Measurements from ENCODE around the gene PTPRG. TPM values are rescaled to one million over a fixed set of nuclear protein-coding genes. Genes with fewer than 3 reads are reported as not detected.

The PTPRG gene
- total and polyA plus RNA-seq, 2 donors (not counting 1 experiment from before 2014, with no cell fraction given): 67.0 to 97.9 TPM

DNA sequence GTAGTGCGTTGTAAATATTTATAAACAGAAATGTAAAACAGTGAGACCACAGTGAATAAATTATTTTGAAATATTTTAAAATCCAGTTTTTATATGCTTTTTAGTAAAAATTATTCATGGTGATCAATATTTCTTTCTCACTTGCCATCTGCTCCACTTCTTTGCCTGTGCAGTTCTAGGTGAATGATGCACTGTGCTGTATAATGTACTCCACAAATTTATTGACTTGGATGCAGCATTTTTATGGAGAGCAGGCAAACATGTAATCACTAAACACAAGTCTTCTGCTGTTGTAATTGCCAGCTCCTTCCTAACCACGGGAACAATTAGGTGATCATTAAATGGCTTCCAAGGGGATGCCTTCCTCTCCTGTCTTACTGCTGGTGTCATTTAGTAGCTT, 395.9 kb downstream of the PTPRG start:
- H3K79me2 ChIP-seq (ENCODE audit: control insufficient read depth, insufficient read depth, low read length): no peaks in the 10 kb centered on the region
- H3K9ac ChIP-seq (ENCODE audit: insufficient read depth, low read length): no peak overlapping the region

DNA sequence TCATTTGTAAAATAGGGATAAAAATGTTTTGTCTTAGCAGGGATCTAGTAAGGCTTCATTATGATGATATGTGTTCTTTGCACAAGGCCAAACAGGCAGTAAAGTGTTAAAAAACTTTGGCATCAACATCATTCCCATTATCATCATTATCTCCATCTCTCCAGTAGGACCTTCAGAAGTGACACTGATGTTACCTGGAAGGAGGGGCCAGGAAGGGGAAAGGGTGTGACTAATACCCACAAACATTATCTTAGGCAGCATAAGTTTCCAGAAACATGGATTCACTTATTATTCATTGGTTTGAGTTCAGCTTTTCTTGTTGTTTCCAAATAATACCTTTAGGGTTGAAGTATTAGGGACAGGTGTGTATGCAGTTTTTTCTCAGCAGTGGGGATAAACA, 399.6 kb downstream of the PTPRG start:
- H3K9ac ChIP-seq (ENCODE audit: insufficient read depth, low read length): no peak overlapping the region
- H4K20me1 ChIP-seq (ENCODE audit: control insufficient read depth, extremely low read depth, insufficient read depth, low read length): no peaks in the 10 kb centered on the region
- TF ChIP-seq, protein P1, sequence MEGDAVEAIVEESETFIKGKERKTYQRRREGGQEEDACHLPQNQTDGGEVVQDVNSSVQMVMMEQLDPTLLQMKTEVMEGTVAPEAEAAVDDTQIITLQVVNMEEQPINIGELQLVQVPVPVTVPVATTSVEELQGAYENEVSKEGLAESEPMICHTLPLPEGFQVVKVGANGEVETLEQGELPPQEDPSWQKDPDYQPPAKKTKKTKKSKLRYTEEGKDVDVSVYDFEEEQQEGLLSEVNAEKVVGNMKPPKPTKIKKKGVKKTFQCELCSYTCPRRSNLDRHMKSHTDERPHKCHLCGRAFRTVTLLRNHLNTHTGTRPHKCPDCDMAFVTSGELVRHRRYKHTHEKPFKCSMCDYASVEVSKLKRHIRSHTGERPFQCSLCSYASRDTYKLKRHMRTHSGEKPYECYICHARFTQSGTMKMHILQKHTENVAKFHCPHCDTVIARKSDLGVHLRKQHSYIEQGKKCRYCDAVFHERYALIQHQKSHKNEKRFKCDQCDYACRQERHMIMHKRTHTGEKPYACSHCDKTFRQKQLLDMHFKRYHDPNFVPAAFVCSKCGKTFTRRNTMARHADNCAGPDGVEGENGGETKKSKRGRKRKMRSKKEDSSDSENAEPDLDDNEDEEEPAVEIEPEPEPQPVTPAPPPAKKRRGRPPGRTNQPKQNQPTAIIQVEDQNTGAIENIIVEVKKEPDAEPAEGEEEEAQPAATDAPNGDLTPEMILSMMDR (conservative IDR thresholded peaks at IDR 0.05 in 1 of 2, IDR thresholded peaks at IDR 0.05 in 1 of 2; ENCODE audit: low read depth in 1 of 2, low read length in 2 of 2): no peak
- TF ChIP-seq EZH2 (IDR thresholded peaks at IDR 0.05; ENCODE audit: low read length, missing control alignments): no peak
- peaks cover 6% of the 10 kb centered on the region for H3K4me1 ChIP-seq (ENCODE audit: control insufficient read depth, extremely low read depth, insufficient read depth, low read length)
- H3K36me3 ChIP-seq (ENCODE audit: control insufficient read depth, insufficient read depth, low read length): no peaks in the 10 kb centered on the region
- H3K79me2 ChIP-seq (ENCODE audit: control insufficient read depth, insufficient read depth, low read length): no peaks in the 10 kb centered on the region
- H3K4me2 ChIP-seq (ENCODE audit: extremely low read depth, insufficient read depth, low read length): no peak overlapping the region
- H3K9me3 ChIP-seq (ENCODE audit: control insufficient read depth, insufficient read depth, low read depth, low read length): no peaks in the 10 kb centered on the region
- no peak overlapping the region for H2AFZ ChIP-seq (ENCODE audit: low read length)
- no peaks in the 10 kb centered on the region for H3K27me3 ChIP-seq (ENCODE audit: control insufficient read depth, insufficient read depth, low read length)
- no peak overlapping the region for H3K4me3 ChIP-seq (replicated peaks in 1 of 4; ENCODE audit: control extremely low read depth in 1 of 4, insufficient read depth in 1 of 4, low read depth in 3 of 4, low read length in 4 of 4)
- DNase-seq (ENCODE audit: low read depth in 2 of 2): no peak
- H3K27ac ChIP-seq (ENCODE audit: insufficient read depth, low read length): no peak overlapping the region

More for the DNA sequence above, 395.9 kb downstream of the PTPRG start:
- Histone ChIP-seq H2AFZ (ENCODE audit: low read length) (no peak overlapping the region), H3K27me3 (ENCODE audit: control insufficient read depth, insufficient read depth, low read length) (no peaks in the 10 kb centered on the region), H3K36me3 (ENCODE audit: control insufficient read depth, insufficient read depth, low read length) (no peaks in the 10 kb centered on the region), H3K4me3 (replicated peaks in 1 of 4; ENCODE audit: control extremely low read depth in 1 of 4, insufficient read depth in 1 of 4, low read depth in 3 of 4, low read length in 4 of 4) (no peak overlapping the region), H3K4me2 (ENCODE audit: extremely low read depth, insufficient read depth, low read length) (no peak overlapping the region), H3K9me3 (ENCODE audit: control insufficient read depth, insufficient read depth, low read depth, low read length) (no peaks in the 10 kb centered on the region), H3K4me1 (ENCODE audit: control insufficient read depth, extremely low read depth, insufficient read depth, low read length) (peaks cover 8% of the 10 kb centered on the region), H4K20me1 (ENCODE audit: control insufficient read depth, extremely low read depth, insufficient read depth, low read length) (no peaks in the 10 kb centered on the region), H3K27ac (ENCODE audit: insufficient read depth, low read length) (no peak overlapping the region)
- no peak for DNase-seq (ENCODE audit: low read depth in 2 of 2)
- TF ChIP-seq, protein P1 (conservative IDR thresholded peaks at IDR 0.05 in 1 of 2, IDR thresholded peaks at IDR 0.05 in 1 of 2; ENCODE audit: low read depth in 1 of 2, low read length in 2 of 2): no peak
- no peak for TF ChIP-seq EZH2 (IDR thresholded peaks at IDR 0.05; ENCODE audit: low read length, missing control alignments)

DNA sequence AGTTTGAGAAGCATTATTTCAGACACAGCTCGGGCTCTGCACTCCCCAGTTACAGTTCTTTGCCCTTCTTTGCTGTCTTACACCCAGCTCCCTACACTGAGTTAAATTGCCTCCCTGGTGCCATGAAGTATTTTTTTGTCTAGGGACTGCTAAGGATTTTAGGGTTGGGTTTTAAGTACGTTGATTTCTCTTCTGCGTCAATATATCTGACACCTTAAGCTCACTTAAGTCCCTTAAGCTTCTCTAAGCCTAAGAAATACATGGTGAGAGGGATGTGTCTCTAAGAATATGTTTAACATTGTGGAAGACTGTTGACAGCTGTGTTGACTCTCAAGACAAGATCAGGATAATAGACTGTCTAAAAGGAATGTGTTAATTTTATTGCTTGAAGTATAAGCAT, 400.5 kb downstream of the PTPRG start:
- H3K27ac ChIP-seq (ENCODE audit: insufficient read depth, low read length): no peak overlapping the region
- no peak overlapping the region for H3K4me2 ChIP-seq (ENCODE audit: extremely low read depth, insufficient read depth, low read length)
- H3K4me3 ChIP-seq (replicated peaks in 1 of 4; ENCODE audit: control extremely low read depth in 1 of 4, insufficient read depth in 1 of 4, low read depth in 3 of 4, low read length in 4 of 4): no peak overlapping the region
- H3K27me3 ChIP-seq (ENCODE audit: control insufficient read depth, insufficient read depth, low read length): no peaks in the 10 kb centered on the region
- H3K9ac ChIP-seq (ENCODE audit: insufficient read depth, low read length): no peak overlapping the region
- H3K79me2 ChIP-seq (ENCODE audit: control insufficient read depth, insufficient read depth, low read length): no peaks in the 10 kb centered on the region
- no peak for DNase-seq (ENCODE audit: low read depth in 2 of 2)
- H3K4me1 ChIP-seq (ENCODE audit: control insufficient read depth, extremely low read depth, insufficient read depth, low read length): peaks cover 2% of the 10 kb centered on the region
- no peak overlapping the region for H2AFZ ChIP-seq (ENCODE audit: low read length)
- no peaks in the 10 kb centered on the region for H3K36me3 ChIP-seq (ENCODE audit: control insufficient read depth, insufficient read depth, low read length)
- TF ChIP-seq, protein P1 (conservative IDR thresholded peaks at IDR 0.05 in 1 of 2, IDR thresholded peaks at IDR 0.05 in 1 of 2; ENCODE audit: low read depth in 1 of 2, low read length in 2 of 2): no peak
- no peak for TF ChIP-seq EZH2 (IDR thresholded peaks at IDR 0.05; ENCODE audit: low read length, missing control alignments)
- no peaks in the 10 kb centered on the region for H3K9me3 ChIP-seq (ENCODE audit: control insufficient read depth, insufficient read depth, low read depth, low read length)
- no peaks in the 10 kb centered on the region for H4K20me1 ChIP-seq (ENCODE audit: control insufficient read depth, extremely low read depth, insufficient read depth, low read length)
